Gastrocnemius medialis (tissue), 4 donors: Measurements from ENCODE around the gene PNCK.

Experiments
- CTCF ChIP-seq, 5 experiments: fragments of 450-650 bp in 3 of 5; fragments of 200-600 bp in 2 of 5; sonication (generic) in 2 of 5; IDR thresholded peaks in 4 of 5; conservative IDR thresholded peaks in 1 of 5; 1 replicate in 4 of 5; 2 replicates in 1 of 5; pipeline ENCODE4 v1.5.1; 2016 to 2019; ENCODE audit warnings: antibody characterized with exemption in 5 of 5, mild to moderate bottlenecking in 3 of 5, moderate library complexity in 3 of 5
- POLR2A ChIP-seq, 2 donors: fragments of 450-650 bp; IDR thresholded peaks; one replicate each; pipeline ENCODE4 v1.6.1; 2017; ENCODE audit warnings: antibody characterized with exemption in 2 of 2, mild to moderate bottlenecking in 2 of 2, moderate library complexity in 2 of 2

DNA sequence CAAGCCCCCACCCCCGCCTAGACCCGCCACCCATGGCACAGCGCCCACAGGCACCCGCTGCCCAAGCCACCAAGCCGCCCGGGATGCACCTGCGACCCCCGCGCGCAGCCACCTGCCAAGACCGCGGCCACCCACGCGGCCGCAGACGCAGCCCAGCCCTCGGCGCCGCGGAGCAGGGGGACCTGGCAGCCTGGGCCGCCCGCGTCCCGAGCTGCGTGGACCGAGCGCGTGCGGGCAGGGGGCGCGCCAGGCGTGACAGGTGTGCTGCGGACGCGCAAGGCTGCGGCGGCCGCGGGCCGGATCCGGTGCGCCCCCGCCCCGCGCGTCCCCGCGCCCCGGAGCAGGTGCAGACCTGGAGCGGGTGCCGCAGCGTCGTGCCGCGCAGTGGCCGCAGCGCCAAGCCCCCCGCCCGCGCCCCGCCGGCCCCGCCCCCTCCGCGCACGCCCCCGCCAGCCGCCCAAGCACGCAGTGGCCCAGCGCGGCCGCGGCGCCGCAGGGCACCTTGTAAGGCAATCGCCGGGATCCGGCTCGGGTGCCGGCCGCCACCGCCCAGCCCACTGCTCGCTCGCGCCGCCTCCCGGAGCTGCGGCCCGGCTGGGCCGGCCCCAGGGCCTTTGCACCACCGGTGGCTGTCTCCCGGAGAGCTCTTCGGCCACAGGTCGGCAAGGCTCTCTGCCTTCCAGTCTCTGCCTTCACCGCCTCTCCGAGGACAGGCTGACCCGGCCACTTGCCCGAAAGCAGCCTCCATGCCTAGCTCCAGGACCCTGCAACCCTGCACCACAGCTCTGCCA lies at the start of gene PNCK:
- TF ChIP-seq CTCF (IDR thresholded peaks at IDR 0.05 in 4 of 5, conservative IDR thresholded peaks at IDR 0.05 in 1 of 5) (no peak), POLR2A (IDR thresholded peaks at IDR 0.05) (no peak)
